Esophagus (tissue), 2 donors: ENCODE results near the gene TBX15. TPM values are rescaled to one million over a fixed set of nuclear protein-coding genes. Genes with fewer than 3 reads are reported as not detected.

Experiments used
- H3K27ac ChIP-seq, 2 donors: one replicate each; pipeline ENCODE4 v1.5.1; 2013; ENCODE audit warnings: low read depth in 2 of 2, mild to moderate bottlenecking in 2 of 2, inconsistent platforms in 1 of 2, low read length in 1 of 2, moderate library complexity in 1 of 2
- H3K27me3 ChIP-seq, 2 donors: one replicate each; pipeline ENCODE4 v1.6.1; 2013; ENCODE audit warnings: low read length in 2 of 2, control low read depth in 1 of 2, mild to moderate bottlenecking in 1 of 2; ENCODE audit not compliant: insufficient read depth in 2 of 2, control insufficient read depth in 1 of 2
- H3K36me3 ChIP-seq, 2 donors: one replicate each; pipeline ENCODE4 v1.6.1; 2013; ENCODE audit warnings: low read length in 1 of 2; ENCODE audit not compliant: control insufficient read depth in 2 of 2, insufficient read depth in 2 of 2
- H3K4me1 ChIP-seq, 2 donors: one replicate each; pipeline ENCODE4 v1.6.1; 2013; ENCODE audit warnings: low read length in 1 of 2; ENCODE audit not compliant: control insufficient read depth in 2 of 2, insufficient read depth in 2 of 2
- H3K4me3 ChIP-seq, 2 donors: one replicate each; pipeline ENCODE4 v1.5.1; 2013; ENCODE audit warnings: low read length in 2 of 2, mild to moderate bottlenecking in 2 of 2, low read depth in 1 of 2, moderate library complexity in 1 of 2
- H3K9me3 ChIP-seq, 2 donors: one replicate each; pipeline ENCODE4 v1.6.1; 2013; ENCODE audit warnings: mild to moderate bottlenecking in 2 of 2, low read depth in 1 of 2, low read length in 1 of 2, moderate library complexity in 1 of 2; ENCODE audit not compliant: control insufficient read depth in 2 of 2, insufficient read depth in 1 of 2
- WGBS, 2 donors: extraction: QIAGEN DNeasy Blood & Tissue Kit; methylation state at CpG; one replicate each; pipeline ENCODE4 v1.1.7; 2013; 5-methylcytosine and 5-hydroxymethylcytosine counted together
- polyA plus RNA-seq, 2 donors: library from polyadenylated mRNA; stranded (reverse); fragments of 200-250 nt; gene quantifications; one replicate each; pipeline ENCODE4 v1.2.3, GENCODE V29; 2013
- donor health status: healthy with polysubstance abuse.
- donor health status: Bipolar disorder and iron deficiency.

The TBX15 gene
- polyA plus RNA-seq, 2 donors = 0.02 TPM; not detected in 1

DNA sequence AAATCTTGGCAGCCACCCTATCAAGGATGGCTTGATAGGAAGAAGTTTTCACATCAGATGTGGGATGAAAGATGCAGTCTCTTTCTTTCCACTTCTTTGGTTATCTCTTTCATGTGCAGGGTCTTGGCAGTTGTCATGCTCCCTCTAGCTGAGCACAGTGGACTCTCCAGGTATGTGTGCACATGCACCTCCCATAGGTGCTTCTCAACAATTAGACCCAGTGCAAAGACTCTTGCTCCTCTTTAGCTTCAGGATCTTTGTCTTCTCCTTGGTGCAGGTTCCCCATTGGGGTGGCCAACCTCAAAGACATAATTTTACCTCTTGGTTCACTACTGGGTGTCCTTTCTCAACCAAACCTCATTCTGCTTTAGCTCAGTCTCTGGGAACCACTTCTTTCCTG lies 80.7 kb downstream of the TBX15 start:
- H3K36me3 ChIP-seq = no peaks in the 10 kb centered on the region
- H3K4me1 ChIP-seq = no peaks in the 10 kb centered on the region
- no peaks in the 10 kb centered on the region for H3K9me3 ChIP-seq
- H3K4me3 ChIP-seq = no peak overlapping the region
- no peak overlapping the region for H3K27ac ChIP-seq
- peaks cover 0 to 7% of the 10 kb centered on the region in 2 donors for H3K27me3 ChIP-seq

DNA sequence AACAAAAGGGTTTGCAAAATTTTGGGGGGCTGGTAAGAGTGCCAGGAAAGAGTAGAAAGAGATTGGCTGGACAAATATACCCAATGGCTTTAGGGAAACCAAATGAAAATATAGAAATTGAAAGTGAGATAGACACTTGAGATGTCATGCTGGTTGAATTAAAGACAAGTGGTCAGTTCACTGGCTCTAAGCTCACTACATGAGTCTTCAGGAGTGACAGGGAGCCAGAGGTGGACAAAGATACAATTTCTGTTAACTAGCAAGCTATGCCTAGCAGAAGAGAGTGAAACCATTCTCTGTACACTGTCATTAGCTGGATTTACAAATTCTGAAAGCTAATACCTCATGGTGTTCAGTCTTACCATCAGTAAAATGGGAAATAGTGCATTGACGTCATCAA lies 82.5 kb downstream of the TBX15 start:
- no peak overlapping the region for H3K27ac ChIP-seq
- H3K27me3 ChIP-seq = peaks cover 0 to 5% of the 10 kb centered on the region in 2 donors
- no peak overlapping the region for H3K4me3 ChIP-seq
- H3K36me3 ChIP-seq = no peaks in the 10 kb centered on the region
- no peaks in the 10 kb centered on the region for H3K4me1 ChIP-seq
- WGBS, 2 donors = 89 to 92% methylated on average over 1 of the region's 1 CpG
- no peaks in the 10 kb centered on the region for H3K9me3 ChIP-seq

DNA sequence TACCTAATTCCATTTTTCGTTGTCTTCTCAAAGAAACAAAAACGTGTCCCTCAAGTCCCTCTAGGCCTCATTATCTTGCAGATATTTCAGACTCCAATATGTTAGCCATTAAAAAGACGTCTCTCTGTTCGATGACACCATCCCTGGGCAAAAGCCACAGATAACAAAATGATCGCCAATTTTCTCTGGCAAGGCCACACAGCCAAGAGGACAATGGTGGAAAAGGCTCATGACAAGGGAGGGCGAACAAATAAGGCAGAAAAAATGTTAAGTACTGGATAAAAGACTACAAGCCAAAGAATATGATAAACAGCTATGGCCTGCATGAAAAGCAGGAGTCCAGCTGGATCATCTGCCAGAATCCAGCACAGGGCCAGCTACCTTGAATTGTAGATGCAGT lies 82.9 kb downstream of the TBX15 start:
- Histone ChIP-seq H3K27me3 (peaks cover 0 to 5% of the 10 kb centered on the region in 2 donors), H3K27ac (no peak overlapping the region), H3K36me3 (no peaks in the 10 kb centered on the region), H3K4me3 (no peak overlapping the region), H3K4me1 (no peaks in the 10 kb centered on the region), H3K9me3 (no peaks in the 10 kb centered on the region)
- 64 to 65% methylated on average over 6 of the region's 6 CpGs for WGBS, 2 donors

DNA sequence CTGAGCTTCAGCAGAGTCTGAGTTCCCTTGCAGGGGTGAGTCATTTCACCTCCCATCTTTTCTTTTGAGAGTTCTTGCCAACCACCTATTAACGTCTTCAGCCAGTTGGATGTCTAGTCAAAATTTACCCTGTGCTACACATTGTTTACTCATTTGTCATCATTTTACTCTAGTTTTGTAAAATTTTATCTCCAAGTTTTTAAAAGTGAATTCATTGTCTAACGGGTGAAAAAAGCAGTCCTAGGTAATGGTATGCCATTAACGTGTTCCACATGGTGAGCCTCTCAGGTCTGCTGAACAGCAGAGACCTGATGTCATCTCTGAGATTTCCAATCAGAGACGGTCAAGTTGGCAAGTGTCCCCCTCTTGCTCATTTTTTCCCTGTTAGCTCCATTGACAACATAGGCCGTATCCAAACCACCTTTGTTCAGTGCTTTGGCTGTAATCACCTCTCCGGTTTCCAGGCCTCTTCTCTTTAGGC lies 85.4 kb downstream of the TBX15 start:
- Histone ChIP-seq H3K9me3 (no peaks in the 10 kb centered on the region), H3K27ac (no peak overlapping the region), H3K27me3 (peaks cover 0 to 5% of the 10 kb centered on the region in 2 donors), H3K4me1 (no peaks in the 10 kb centered on the region), H3K4me3 (no peak overlapping the region), H3K36me3 (no peaks in the 10 kb centered on the region)
- WGBS, 2 donors = 77 to 78% methylated on average over 6 of the region's 6 CpGs

DNA sequence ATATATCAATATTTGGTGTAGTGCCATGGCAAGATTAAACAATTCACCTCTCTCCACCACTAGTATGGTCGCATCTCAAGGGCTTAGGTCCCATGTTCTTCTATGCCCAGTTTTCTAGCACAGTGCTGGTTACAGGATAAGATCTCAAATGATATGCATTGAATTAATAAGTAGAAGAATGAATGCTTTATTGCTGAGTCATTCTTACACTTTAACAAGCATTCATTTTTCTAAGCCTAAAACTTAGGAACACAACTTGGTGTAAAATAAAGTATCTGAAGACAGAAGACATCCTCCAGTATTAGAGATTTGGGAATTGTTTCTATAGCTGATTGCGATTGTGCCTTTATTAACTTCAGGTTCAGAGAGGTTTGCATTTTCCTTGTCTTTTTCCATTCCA lies 85.8 kb downstream of the TBX15 start:
- H3K36me3 ChIP-seq = no peaks in the 10 kb centered on the region
- no peaks in the 10 kb centered on the region for H3K9me3 ChIP-seq
- no peak overlapping the region for H3K27ac ChIP-seq
- peaks cover 0 to 3% of the 10 kb centered on the region in 2 donors for H3K27me3 ChIP-seq
- 86 to 89% methylated on average over 2 of the region's 2 CpGs for WGBS, 2 donors
- no peak overlapping the region for H3K4me3 ChIP-seq
- H3K4me1 ChIP-seq = no peaks in the 10 kb centered on the region

DNA sequence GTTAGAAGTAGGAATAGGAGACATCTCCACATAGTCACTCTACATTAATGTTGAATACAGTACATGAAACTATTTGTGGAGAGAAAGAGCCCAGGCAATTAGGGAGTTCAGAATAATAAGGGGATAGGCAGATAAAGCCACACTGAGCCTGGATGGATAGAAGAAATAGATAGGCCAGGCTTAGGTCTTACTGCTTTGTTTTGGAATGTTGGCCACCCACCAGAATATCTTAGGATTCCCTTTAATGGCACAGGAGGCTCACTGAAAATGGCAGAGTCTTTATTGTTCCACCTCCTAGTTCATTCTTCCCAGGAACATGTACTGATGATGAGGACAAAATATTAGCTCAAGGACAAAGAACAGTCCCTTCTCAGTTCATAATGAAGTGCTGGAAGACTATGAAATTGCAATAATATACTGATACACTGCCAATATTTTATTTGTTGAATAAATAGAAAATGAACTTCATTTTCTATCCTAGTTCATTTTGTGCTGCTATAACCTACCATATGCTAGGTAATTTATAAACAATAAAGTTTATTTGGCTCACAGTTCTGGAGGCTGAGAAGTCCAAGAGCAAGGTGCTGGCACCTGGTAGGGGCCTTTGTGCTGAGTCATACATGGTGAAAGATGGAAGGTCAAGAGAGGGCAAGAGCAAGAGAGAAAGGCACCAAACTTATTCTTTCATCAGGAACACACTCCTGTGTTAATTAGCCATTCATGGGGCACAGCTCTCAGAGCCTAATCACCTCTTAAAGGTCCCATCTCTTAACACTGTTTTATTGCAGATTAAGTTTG lies 87.3 kb downstream of the TBX15 start:
- H3K4me3 ChIP-seq = no peak overlapping the region
- no peaks in the 10 kb centered on the region for H3K9me3 ChIP-seq
- H3K4me1 ChIP-seq = no peaks in the 10 kb centered on the region
- no peaks in the 10 kb centered on the region for H3K36me3 ChIP-seq
- H3K27ac ChIP-seq = no peak overlapping the region
- H3K27me3 ChIP-seq = no peaks in the 10 kb centered on the region

DNA sequence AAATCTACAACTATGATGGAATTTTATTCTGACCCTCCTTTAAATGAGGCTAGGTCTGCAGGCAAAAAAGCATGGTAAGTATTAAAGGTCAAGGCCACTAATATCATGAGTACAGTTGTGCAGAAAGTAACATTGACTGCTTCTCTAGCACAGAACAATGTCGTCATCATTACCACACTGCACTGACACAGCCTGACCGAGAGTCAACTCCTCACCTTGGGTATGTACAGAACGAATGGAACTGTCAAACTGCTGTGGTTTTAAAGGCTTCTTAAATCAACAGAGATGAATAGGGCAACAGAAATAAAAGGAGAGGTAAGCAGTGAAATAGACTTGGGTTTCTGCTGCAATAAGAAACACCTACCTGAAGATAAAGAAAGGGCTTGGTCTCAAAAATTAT lies 88.8 kb downstream of the TBX15 start:
- Histone ChIP-seq H3K27ac (no peak overlapping the region), H3K27me3 (peaks cover 0 to 3% of the 10 kb centered on the region in 2 donors), H3K4me3 (no peak overlapping the region), H3K9me3 (no peaks in the 10 kb centered on the region), H3K36me3 (no peaks in the 10 kb centered on the region), H3K4me1 (no peaks in the 10 kb centered on the region)
- WGBS, 2 donors = 22 to 24% methylated on average over 3 of the region's 3 CpGs

DNA sequence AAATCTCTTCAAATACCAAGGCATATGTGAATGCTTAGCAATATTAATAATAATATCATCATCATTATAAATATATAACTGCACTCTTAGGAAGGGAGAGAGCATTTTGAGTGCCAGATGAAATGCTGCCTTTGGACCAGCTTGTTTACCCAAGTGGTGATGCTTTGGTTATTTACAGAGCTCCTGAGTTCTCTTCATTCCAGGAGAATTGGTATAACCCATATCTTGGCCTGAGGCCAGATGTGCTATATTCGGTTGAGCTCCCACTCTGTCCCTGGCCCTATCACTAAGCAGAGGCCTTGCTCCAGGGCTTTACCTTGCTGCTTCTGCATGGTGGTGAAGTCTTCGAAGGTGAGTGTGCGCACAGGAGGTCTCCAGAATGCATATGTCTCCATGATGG lies 89.4 kb downstream of the TBX15 start:
- H3K27me3 ChIP-seq = peaks cover 0 to 3% of the 10 kb centered on the region in 2 donors
- H3K36me3 ChIP-seq = no peaks in the 10 kb centered on the region
- no peaks in the 10 kb centered on the region for H3K9me3 ChIP-seq
- H3K27ac ChIP-seq = no peak overlapping the region
- WGBS, 2 donors = 80 to 84% methylated on average over 3 of the region's 3 CpGs
- no peaks in the 10 kb centered on the region for H3K4me1 ChIP-seq
- H3K4me3 ChIP-seq = no peak overlapping the region

DNA sequence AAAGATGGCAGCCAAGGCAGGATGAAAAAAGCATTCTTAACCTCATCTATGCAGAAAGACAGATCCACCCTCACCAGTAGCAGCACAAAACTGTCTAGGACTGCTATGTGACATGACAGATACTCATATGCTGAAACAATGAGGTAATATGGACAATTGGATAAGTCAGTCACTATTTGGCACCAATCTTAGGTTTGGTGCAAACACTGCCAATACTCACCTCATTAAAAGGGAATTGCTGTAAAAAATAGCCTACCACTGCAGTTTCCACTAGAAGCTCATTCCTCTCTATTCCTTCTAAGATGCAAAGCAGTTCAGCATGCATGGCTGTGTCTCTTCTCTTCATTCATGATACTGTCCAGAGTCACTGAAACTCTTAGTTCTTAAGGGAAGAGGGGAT lies 91.7 kb downstream of the TBX15 start:
- Histone ChIP-seq H3K4me3 (no peak overlapping the region), H3K9me3 (no peaks in the 10 kb centered on the region), H3K36me3 (no peaks in the 10 kb centered on the region), H3K27me3 (peaks cover 0 to 3% of the 10 kb centered on the region in 2 donors), H3K4me1 (no peaks in the 10 kb centered on the region), H3K27ac (no peak overlapping the region)

DNA sequence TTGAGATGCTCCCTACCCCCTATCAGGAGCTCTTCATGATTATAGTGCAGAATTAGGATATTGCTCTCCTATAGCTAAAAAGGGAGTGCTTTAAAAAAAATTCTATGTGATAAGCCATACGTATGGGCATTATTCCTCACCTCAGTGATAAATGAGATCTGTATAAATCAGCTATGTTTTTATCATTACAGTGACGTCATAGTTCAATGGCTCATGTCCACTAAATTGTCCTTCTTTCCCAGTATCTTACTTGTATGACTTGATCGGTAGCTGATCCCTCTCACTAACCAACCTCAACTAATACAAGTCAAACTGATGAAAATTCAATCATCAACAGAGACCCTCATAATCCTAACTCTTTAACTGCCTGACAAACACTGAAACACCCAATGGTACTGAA lies 93.3 kb downstream of the TBX15 start:
- Histone ChIP-seq H3K4me3 (no peak overlapping the region), H3K36me3 (no peaks in the 10 kb centered on the region), H3K4me1 (no peaks in the 10 kb centered on the region), H3K27me3 (peaks cover 0 to 3% of the 10 kb centered on the region in 2 donors), H3K27ac (no peak overlapping the region), H3K9me3 (no peaks in the 10 kb centered on the region)
- WGBS, 2 donors = 81 to 87% methylated on average over 3 of the region's 3 CpGs
